HEK293 (cell line): ENCODE results near the gene DYNC1I1.

Source experiments
- CTCF ChIA-PET: fragments of 350-600 bp; formaldehyde crosslinking; extraction: SDS; loops from one replicate; lab custom pipeline; 2021; ENCODE audit warnings: antibody characterized with exemption; lab: Yijun Ruan, JAX
- POLR2A ChIA-PET: fragments of 300-600 bp; formaldehyde crosslinking; extraction: SDS; loops from one replicate; lab custom pipeline; 2020; ENCODE audit warnings: antibody characterized with exemption, inconsistent platforms; lab: Yijun Ruan, JAX
- H3K27ac ChIP-seq: fragments of 200-500 bp; sonication (Bioruptor generic); 2 replicates; pipeline ENCODE4 v1.5.1; 2014; ENCODE audit warnings: low read depth, low read length, control low read depth, inconsistent platforms; ENCODE audit errors: extremely low read depth
- H3K36me3 ChIP-seq, 2 experiments: fragments of 200-500 bp in 1 of 2; sonication (Bioruptor generic) in 1 of 2; 1 replicate in 1 of 2; 2 replicates in 1 of 2; pipeline ENCODE4 v1.5.1; 2014 to 2017; ENCODE audit warnings: inconsistent platforms in 2 of 2, low read length in 2 of 2; ENCODE audit not compliant: control insufficient read depth in 2 of 2, insufficient read depth in 1 of 2
- H3K4me1 ChIP-seq: fragments of 200-500 bp; sonication (Bioruptor generic); 2 replicates; pipeline ENCODE4 v1.5.1; 2014; ENCODE audit warnings: mild to moderate bottlenecking, low read length, inconsistent platforms; ENCODE audit not compliant: control insufficient read depth, insufficient read depth
- H3K4me3 ChIP-seq: 2 replicates; pipeline ENCODE4 v1.5.1; 2011; ENCODE audit warnings: low read depth, mild to moderate bottlenecking, control low read depth, low read length, moderate library complexity
- H3K9me3 ChIP-seq: fragments of 200-500 bp; sonication (Bioruptor generic); 2 replicates; pipeline ENCODE4 v1.5.1; 2014; ENCODE audit warnings: low read depth, low read length, inconsistent platforms; ENCODE audit not compliant: control insufficient read depth, insufficient read depth
- ATF2 ChIP-seq: fragments of 450-650 bp; formaldehyde crosslinking; IDR thresholded peaks from 2 replicates; pipeline ENCODE4 v1.5.1; 2016; ENCODE audit warnings: missing biosample characterization, missing genetic modification characterization, low read depth
- ELK4 ChIP-seq: IDR thresholded peaks from 2 replicates; pipeline ENCODE4 v1.6.1; 2011; ENCODE audit warnings: mild to moderate bottlenecking, low read depth, low read length, borderline replicate concordance
- GLIS2 ChIP-seq: fragments of 450-650 bp; formaldehyde crosslinking; IDR thresholded peaks from 2 replicates; pipeline ENCODE4 v1.5.1; 2016; ENCODE audit warnings: missing biosample characterization, missing genetic modification characterization
- TSHZ1 ChIP-seq: fragments of 450-650 bp; formaldehyde crosslinking; IDR thresholded peaks from 2 replicates; pipeline ENCODE4 v1.5.1; 2016; ENCODE audit warnings: missing biosample characterization, missing genetic modification characterization, borderline replicate concordance
- ZBTB21 ChIP-seq: fragments of 450-650 bp; formaldehyde crosslinking; IDR thresholded peaks from 2 replicates; pipeline ENCODE4 v1.5.1; 2017; ENCODE audit warnings: missing biosample characterization, missing genetic modification characterization
- ZEB2 ChIP-seq: fragments of 450-650 bp; formaldehyde crosslinking; IDR thresholded peaks from 2 replicates; pipeline ENCODE4 v1.5.1; 2016; ENCODE audit warnings: missing biosample characterization, missing genetic modification characterization
- ZFP3 ChIP-seq: fragments of 450-650 bp; formaldehyde crosslinking; IDR thresholded peaks from 2 replicates; pipeline ENCODE4 v1.5.1; 2016; ENCODE audit warnings: low read depth, missing biosample characterization, missing genetic modification characterization
- ZNF140 ChIP-seq: fragments of 450-650 bp; formaldehyde crosslinking; IDR thresholded peaks from 2 replicates; pipeline ENCODE4 v1.5.1; 2016; ENCODE audit warnings: missing biosample characterization, missing genetic modification characterization
- ZNF2 ChIP-seq: fragments of 450-650 bp; formaldehyde crosslinking; IDR thresholded peaks from 2 replicates; pipeline ENCODE4 v1.5.1; 2016; ENCODE audit warnings: missing biosample characterization, missing genetic modification characterization
- ZNF202 ChIP-seq: fragments of 450-650 bp; formaldehyde crosslinking; IDR thresholded peaks from 2 replicates; pipeline ENCODE4 v1.5.1; 2016; ENCODE audit warnings: missing biosample characterization, missing genetic modification characterization, borderline replicate concordance
- ZNF280C ChIP-seq: fragments of 450-650 bp; formaldehyde crosslinking; IDR thresholded peaks from 2 replicates; pipeline ENCODE4 v1.5.1; 2016; ENCODE audit warnings: missing biosample characterization, missing genetic modification characterization
- ZNF354C ChIP-seq: fragments of 450-650 bp; formaldehyde crosslinking; IDR thresholded peaks from 2 replicates; pipeline ENCODE4 v1.5.1; 2016; ENCODE audit warnings: missing biosample characterization, missing genetic modification characterization, low read depth, borderline replicate concordance
- ZNF561 ChIP-seq: fragments of 450-650 bp; IDR thresholded peaks from 2 replicates; pipeline ENCODE4 v1.5.1; 2018; ENCODE audit warnings: missing biosample characterization, missing genetic modification characterization, borderline replicate concordance
- ZNF610 ChIP-seq: fragments of 450-650 bp; formaldehyde crosslinking; IDR thresholded peaks from 2 replicates; pipeline ENCODE4 v1.5.1; 2016; ENCODE audit warnings: missing biosample characterization, missing genetic modification characterization, borderline replicate concordance
- ZNF621 ChIP-seq: fragments of 450-650 bp; formaldehyde crosslinking; IDR thresholded peaks from 2 replicates; pipeline ENCODE4 v1.5.1; 2017; ENCODE audit warnings: missing biosample characterization, missing genetic modification characterization
- ZNF639 ChIP-seq: fragments of 450-650 bp; formaldehyde crosslinking; IDR thresholded peaks from 2 replicates; pipeline ENCODE4 v1.5.1; 2016; ENCODE audit warnings: missing biosample characterization, missing genetic modification characterization
- ZNF660 ChIP-seq: fragments of 450-650 bp; IDR thresholded peaks from 2 replicates; pipeline ENCODE4 v1.5.1; 2018; ENCODE audit warnings: missing biosample characterization, mild to moderate bottlenecking, missing genetic modification characterization
- ZNF664 ChIP-seq: fragments of 450-650 bp; formaldehyde crosslinking; IDR thresholded peaks from 2 replicates; pipeline ENCODE4 v1.5.1; 2016; ENCODE audit warnings: missing biosample characterization, missing genetic modification characterization
- ZNF704 ChIP-seq: fragments of 450-650 bp; formaldehyde crosslinking; IDR thresholded peaks from 2 replicates; pipeline ENCODE4 v1.5.1; 2016; ENCODE audit warnings: missing biosample characterization, missing genetic modification characterization
- ZSCAN30 ChIP-seq: fragments of 450-650 bp; IDR thresholded peaks from 2 replicates; pipeline ENCODE4 v1.5.1; 2018; ENCODE audit warnings: missing biosample characterization, mild to moderate bottlenecking, missing genetic modification characterization, moderate library complexity

Gene DYNC1I1

GRCh38 chr7:95929710-95930280, 157.4 kb downstream of the DYNC1I1 start:
- ChIA-PET CTCF (no interaction called here), POLR2A (no interaction called here)
- no peak overlapping the region for H3K4me3 ChIP-seq
- no peaks in the 10 kb centered on the region for H3K36me3 ChIP-seq
- no peaks in the 10 kb centered on the region for H3K4me1 ChIP-seq
- TF ChIP-seq ZNF610 (tag by site-specific recombination) (no peak), ZEB2 (tag by site-specific recombination) (no peak), ZBTB21 (tag by site-specific recombination) (no peak), ZNF202 (tag by site-specific recombination) (no peak), ZNF140 (tag by site-specific recombination) (no peak), TSHZ1 (tag by site-specific recombination) (no peak), ZSCAN30 (tag by site-specific recombination) (no peak)
- TF ChIP-seq, all 188 proteins: peak for 0
- Histone ChIP-seq H3K27ac (no peak overlapping the region), H3K9me3 (no peaks in the 10 kb centered on the region)

GRCh38 chr7:95931460-95932232, 159.3 kb downstream of the DYNC1I1 start:
- ChIA-PET CTCF (interaction anchor here (1.7 kb wide), 1 partner anchor 16 kb away, joined by 5 read pairs; no protein-coding TSS in a partner anchor), POLR2A (no interaction called here)
- no peak overlapping the region for H3K27ac ChIP-seq
- H3K4me3 ChIP-seq, result no peak overlapping the region
- H3K36me3 ChIP-seq, result no peaks in the 10 kb centered on the region
- no peaks in the 10 kb centered on the region for H3K9me3 ChIP-seq
- no peaks in the 10 kb centered on the region for H3K4me1 ChIP-seq
- TF ChIP-seq ZNF202 (tag by site-specific recombination) (no peak), ZNF639 (tag by site-specific recombination) (no peak), ZNF561 (tag by site-specific recombination) (no peak), GLIS2 (tag by site-specific recombination) (no peak), ELK4 (no peak), ZNF354C (tag by site-specific recombination) (no peak), ATF2 (no peak), ZNF660 (tag by site-specific recombination) (no peak), ZNF2 (tag by site-specific recombination) (no peak), ZNF704 (tag by site-specific recombination) (no peak), ZNF621 (tag by site-specific recombination) (no peak), ZFP3 (no peak), ZNF664 (tag by site-specific recombination) (no peak), ZNF280C (tag by site-specific recombination) (no peak)
